ENCODE results near the gene ILF2.

ILF2 gene

DNA sequence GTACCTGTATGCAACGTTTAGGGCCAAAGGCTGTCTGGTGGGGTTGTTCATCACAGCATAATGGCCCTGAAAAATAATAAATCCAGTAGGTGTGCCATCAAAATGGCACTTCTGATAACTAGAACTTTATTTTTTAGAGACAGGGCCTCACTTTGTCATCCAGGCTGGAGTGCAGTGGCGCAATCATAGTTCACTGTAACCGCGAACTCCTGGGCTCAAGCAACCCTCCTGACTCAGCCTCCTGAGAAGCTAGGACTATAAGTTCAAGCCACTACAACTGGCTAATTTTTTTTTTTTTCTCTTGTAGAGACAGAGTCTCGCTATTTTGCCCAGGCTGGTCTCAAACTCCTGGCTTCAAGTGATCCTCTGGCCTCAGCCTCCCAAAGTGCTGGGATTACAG, 7.6 kb downstream of the ILF2 start:
- no peak overlapping the region for H3K9ac ChIP-seq (ENCODE audit: low read depth in 1 of 2, low read length in 2 of 2)
- no peak overlapping the region for H3K4me3 ChIP-seq (ENCODE audit: low read length in 2 of 2)
- no peak overlapping the region for H3K27ac ChIP-seq (ENCODE audit: low read depth in 2 of 2, low read length in 2 of 2)
- no peaks in the 10 kb centered on the region for H3K27me3 ChIP-seq (ENCODE audit: control insufficient read depth in 2 of 2, insufficient read depth in 2 of 2, low read length in 2 of 2)
- H3K4me1 ChIP-seq (ENCODE audit: control insufficient read depth in 2 of 2, insufficient read depth in 2 of 2, low read length in 2 of 2), result peaks cover 7 to 11% of the 10 kb centered on the region in 2 donors
- peaks cover 70% of the 10 kb centered on the region in 2 donors for H3K36me3 ChIP-seq (ENCODE audit: control insufficient read depth in 2 of 2, insufficient read depth in 2 of 2, low read length in 2 of 2)
- no peaks in the 10 kb centered on the region for H3K9me3 ChIP-seq (ENCODE audit: control insufficient read depth in 2 of 2, low read length in 2 of 2)

DNA sequence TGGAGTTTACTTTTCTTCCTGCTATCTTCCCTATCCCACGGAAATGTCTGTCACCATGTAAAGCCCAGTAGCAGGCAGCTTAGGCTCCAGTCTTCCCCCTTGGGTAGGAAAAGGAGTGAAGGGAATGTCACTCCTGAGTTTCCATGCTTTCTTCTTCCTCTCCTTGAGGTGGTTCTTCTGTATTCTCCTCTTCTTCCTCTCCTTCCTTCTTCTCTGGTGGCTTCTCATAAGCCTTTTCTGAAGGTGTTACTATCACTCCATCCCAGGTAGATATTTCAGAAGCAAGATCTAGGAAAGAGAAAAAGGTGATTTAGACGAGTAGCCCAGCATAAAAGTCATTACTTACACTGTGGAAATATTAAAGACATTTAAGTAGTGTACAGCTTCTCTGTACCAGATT, 8.5 kb downstream of the ILF2 start:
- no peak overlapping the region for H3K27ac ChIP-seq (ENCODE audit: low read depth in 2 of 2, low read length in 2 of 2)
- H3K36me3 ChIP-seq (ENCODE audit: control insufficient read depth in 2 of 2, insufficient read depth in 2 of 2, low read length in 2 of 2), result peaks cover 61 to 63% of the 10 kb centered on the region in 2 donors
- H3K9me3 ChIP-seq (ENCODE audit: control insufficient read depth in 2 of 2, low read length in 2 of 2), result no peaks in the 10 kb centered on the region
- no peak overlapping the region for H3K4me3 ChIP-seq (ENCODE audit: low read length in 2 of 2)
- peaks cover 8 to 11% of the 10 kb centered on the region in 2 donors for H3K4me1 ChIP-seq (ENCODE audit: control insufficient read depth in 2 of 2, insufficient read depth in 2 of 2, low read length in 2 of 2)
- H3K27me3 ChIP-seq (ENCODE audit: control insufficient read depth in 2 of 2, insufficient read depth in 2 of 2, low read length in 2 of 2), result no peaks in the 10 kb centered on the region
- no peak overlapping the region for H3K9ac ChIP-seq (ENCODE audit: low read depth in 1 of 2, low read length in 2 of 2)

- peaks cover 8 to 11% of the 10 kb centered on the region in 2 donors for H3K4me1 ChIP-seq (ENCODE audit: control insufficient read depth in 2 of 2, insufficient read depth in 2 of 2, low read length in 2 of 2)
- H3K36me3 ChIP-seq (ENCODE audit: control insufficient read depth in 2 of 2, insufficient read depth in 2 of 2, low read length in 2 of 2), result peaks cover 51 to 52% of the 10 kb centered on the region in 2 donors
- H3K9me3 ChIP-seq (ENCODE audit: control insufficient read depth in 2 of 2, low read length in 2 of 2), result no peaks in the 10 kb centered on the region
- no peak overlapping the region for H3K27ac ChIP-seq (ENCODE audit: low read depth in 2 of 2, low read length in 2 of 2)
- H3K4me3 ChIP-seq (ENCODE audit: low read length in 2 of 2), result no peak overlapping the region
- no peak overlapping the region for H3K9ac ChIP-seq (ENCODE audit: low read depth in 1 of 2, low read length in 2 of 2)
- H3K27me3 ChIP-seq (ENCODE audit: control insufficient read depth in 2 of 2, insufficient read depth in 2 of 2, low read length in 2 of 2), result no peaks in the 10 kb centered on the region
Observed at GRCh38 chr1:153661111-153661708, 9.6 kb downstream of the ILF2 start.

- Histone ChIP-seq H3K4me3 (ENCODE audit: low read length in 2 of 2) (peak overlapping the region; percentile 92 to 94), H3K27me3 (ENCODE audit: control insufficient read depth in 2 of 2, insufficient read depth in 2 of 2, low read length in 2 of 2) (no peaks in the 10 kb centered on the region), H3K9me3 (ENCODE audit: control insufficient read depth in 2 of 2, low read length in 2 of 2) (no peaks in the 10 kb centered on the region), H3K27ac (ENCODE audit: low read depth in 2 of 2, low read length in 2 of 2) (no peak overlapping the region), H3K36me3 (ENCODE audit: control insufficient read depth in 2 of 2, insufficient read depth in 2 of 2, low read length in 2 of 2) (peaks cover 36 to 37% of the 10 kb centered on the region in 2 donors), H3K4me1 (ENCODE audit: control insufficient read depth in 2 of 2, insufficient read depth in 2 of 2, low read length in 2 of 2) (peaks cover 8 to 11% of the 10 kb centered on the region in 2 donors), H3K9ac (ENCODE audit: low read depth in 1 of 2, low read length in 2 of 2) (peak overlapping the region in 1 of 2 donors; percentile 89)
Observed at GRCh38 chr1:153659656-153660055, 11.1 kb downstream of the ILF2 start.

DNA sequence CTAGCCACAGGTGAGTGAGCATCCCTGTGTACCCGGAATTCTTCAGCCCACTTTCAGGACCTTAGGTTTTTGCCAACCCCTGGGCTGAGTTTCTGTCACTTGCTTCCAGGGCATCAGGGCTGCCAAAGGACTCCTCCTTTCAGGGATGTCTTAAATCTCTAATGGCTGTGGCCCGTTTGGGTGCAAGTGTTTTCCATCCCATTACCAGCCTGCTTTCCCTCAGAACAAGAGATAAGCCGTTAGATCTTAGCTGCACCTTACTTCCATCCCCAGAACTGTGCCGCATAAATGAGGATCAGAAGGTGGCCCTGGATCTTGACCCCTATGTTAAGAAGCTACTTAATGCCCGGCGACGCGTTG, 11.6 kb downstream of the ILF2 start:
- H3K4me1 ChIP-seq (ENCODE audit: control insufficient read depth in 2 of 2, insufficient read depth in 2 of 2, low read length in 2 of 2), result peaks cover 8 to 11% of the 10 kb centered on the region in 2 donors
- H3K27me3 ChIP-seq (ENCODE audit: control insufficient read depth in 2 of 2, insufficient read depth in 2 of 2, low read length in 2 of 2), result no peaks in the 10 kb centered on the region
- no peaks in the 10 kb centered on the region for H3K9me3 ChIP-seq (ENCODE audit: control insufficient read depth in 2 of 2, low read length in 2 of 2)
- peak overlapping the region; percentile 89 to 93 for H3K9ac ChIP-seq (ENCODE audit: low read depth in 1 of 2, low read length in 2 of 2)
- peak overlapping the region; percentile 92 to 94 for H3K4me3 ChIP-seq (ENCODE audit: low read length in 2 of 2)
- peaks cover 30 to 33% of the 10 kb centered on the region in 2 donors for H3K36me3 ChIP-seq (ENCODE audit: control insufficient read depth in 2 of 2, insufficient read depth in 2 of 2, low read length in 2 of 2)
- peak overlapping the region; percentile 88 to 92 for H3K27ac ChIP-seq (ENCODE audit: low read depth in 2 of 2, low read length in 2 of 2)

GRCh38 chr1:153658400-153659174, 12.2 kb downstream of the ILF2 start, which contains the start of gene SNAPIN:
SNAPIN (plus strand) TSS chr1:153658703; CDS start chr1:153658744, 41 bp downstream.
- Histone ChIP-seq H3K9ac (ENCODE audit: low read depth in 1 of 2, low read length in 2 of 2) (peak within 1 kb of the TSS; percentile 89 to 93), H3K4me1 (ENCODE audit: control insufficient read depth in 2 of 2, insufficient read depth in 2 of 2, low read length in 2 of 2) (peaks cover 8 to 11% of the 10 kb centered on the region in 2 donors), H3K9me3 (ENCODE audit: control insufficient read depth in 2 of 2, low read length in 2 of 2) (no peaks in the 10 kb centered on the region), H3K27ac (ENCODE audit: low read depth in 2 of 2, low read length in 2 of 2) (peak within 1 kb of the TSS; percentile 88 to 92), H3K36me3 (ENCODE audit: control insufficient read depth in 2 of 2, insufficient read depth in 2 of 2, low read length in 2 of 2) (peaks cover 27% of the 10 kb centered on the region in 2 donors), H3K27me3 (ENCODE audit: control insufficient read depth in 2 of 2, insufficient read depth in 2 of 2, low read length in 2 of 2) (no peaks in the 10 kb centered on the region), H3K4me3 (ENCODE audit: low read length in 2 of 2) (peak within 1 kb of the TSS; percentile 92 to 94)

GRCh38 chr1:153655333-153655732, 15.5 kb downstream of the ILF2 start:
- Histone ChIP-seq H3K9ac (ENCODE audit: low read depth in 1 of 2, low read length in 2 of 2) (no peak overlapping the region), H3K4me3 (ENCODE audit: low read length in 2 of 2) (no peak overlapping the region), H3K4me1 (ENCODE audit: control insufficient read depth in 2 of 2, insufficient read depth in 2 of 2, low read length in 2 of 2) (peaks cover 14 to 18% of the 10 kb centered on the region in 2 donors), H3K36me3 (ENCODE audit: control insufficient read depth in 2 of 2, insufficient read depth in 2 of 2, low read length in 2 of 2) (no peaks in the 10 kb centered on the region), H3K27me3 (ENCODE audit: control insufficient read depth in 2 of 2, insufficient read depth in 2 of 2, low read length in 2 of 2) (no peaks in the 10 kb centered on the region), H3K9me3 (ENCODE audit: control insufficient read depth in 2 of 2, low read length in 2 of 2) (no peaks in the 10 kb centered on the region), H3K27ac (ENCODE audit: low read depth in 2 of 2, low read length in 2 of 2) (no peak overlapping the region)

DNA sequence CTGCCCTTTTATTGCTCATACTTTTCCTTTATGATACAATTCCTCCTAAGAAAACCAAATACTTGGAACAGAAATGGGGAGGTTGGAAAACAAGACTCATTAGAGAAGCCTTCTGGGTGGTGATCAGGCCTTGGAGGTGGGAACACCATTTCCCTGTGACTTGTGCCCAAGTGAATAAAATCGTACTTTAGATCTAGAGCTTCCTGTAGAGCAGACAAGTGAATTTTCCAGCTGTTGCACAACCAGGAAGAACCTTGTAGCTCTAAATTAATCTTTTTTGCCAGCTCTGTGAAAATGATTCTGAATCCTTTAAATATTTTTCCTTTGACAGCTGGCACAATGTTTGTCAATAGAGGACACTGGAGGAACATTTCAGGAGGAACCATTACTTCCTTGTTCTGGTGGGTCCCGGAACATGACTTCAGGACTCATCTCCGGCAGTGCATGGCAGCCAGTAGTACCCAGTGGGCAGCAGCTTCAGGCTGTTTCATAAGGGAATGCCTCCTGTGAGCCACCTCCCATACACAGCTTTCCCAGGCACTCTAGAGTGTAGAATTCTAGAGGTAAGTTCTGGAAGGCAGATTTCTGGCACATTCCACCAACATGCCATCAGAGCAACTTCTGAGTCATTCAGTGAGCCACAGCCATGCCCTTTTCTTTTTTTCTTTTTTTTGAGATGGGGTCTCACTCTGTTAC, 17.8 kb downstream of the ILF2 start:
- peaks cover 6 to 11% of the 10 kb centered on the region in 2 donors for H3K4me1 ChIP-seq (ENCODE audit: control insufficient read depth in 2 of 2, insufficient read depth in 2 of 2, low read length in 2 of 2)
- no peaks in the 10 kb centered on the region for H3K9me3 ChIP-seq (ENCODE audit: control insufficient read depth in 2 of 2, low read length in 2 of 2)
- peak overlapping the region in 1 of 2 donors; percentile 24 for H3K4me3 ChIP-seq (ENCODE audit: low read length in 2 of 2)
- no peaks in the 10 kb centered on the region for H3K36me3 ChIP-seq (ENCODE audit: control insufficient read depth in 2 of 2, insufficient read depth in 2 of 2, low read length in 2 of 2)
- H3K27ac ChIP-seq (ENCODE audit: low read depth in 2 of 2, low read length in 2 of 2), result peak overlapping the region; percentile 25 to 60
- H3K9ac ChIP-seq (ENCODE audit: low read depth in 1 of 2, low read length in 2 of 2), result no peak overlapping the region
- no peaks in the 10 kb centered on the region for H3K27me3 ChIP-seq (ENCODE audit: control insufficient read depth in 2 of 2, insufficient read depth in 2 of 2, low read length in 2 of 2)

GRCh38 chr1:153651771-153652170, 19.0 kb downstream of the ILF2 start:
- peaks cover 6 to 11% of the 10 kb centered on the region in 2 donors for H3K4me1 ChIP-seq (ENCODE audit: control insufficient read depth in 2 of 2, insufficient read depth in 2 of 2, low read length in 2 of 2)

GRCh38 chr1:153649863-153650235, 20.9 kb downstream of the ILF2 start:
- H3K9ac ChIP-seq (ENCODE audit: low read depth in 1 of 2, low read length in 2 of 2), result no peak overlapping the region
- H3K4me3 ChIP-seq (ENCODE audit: low read length in 2 of 2), result no peak overlapping the region
- H3K9me3 ChIP-seq (ENCODE audit: control insufficient read depth in 2 of 2, low read length in 2 of 2), result no peaks in the 10 kb centered on the region
- peaks cover 14 to 18% of the 10 kb centered on the region in 2 donors for H3K36me3 ChIP-seq (ENCODE audit: control insufficient read depth in 2 of 2, insufficient read depth in 2 of 2, low read length in 2 of 2)
- no peak overlapping the region for H3K27ac ChIP-seq (ENCODE audit: low read depth in 2 of 2, low read length in 2 of 2)
- H3K27me3 ChIP-seq (ENCODE audit: control insufficient read depth in 2 of 2, insufficient read depth in 2 of 2, low read length in 2 of 2), result no peaks in the 10 kb centered on the region
- H3K4me1 ChIP-seq (ENCODE audit: control insufficient read depth in 2 of 2, insufficient read depth in 2 of 2, low read length in 2 of 2), result peaks cover 6 to 11% of the 10 kb centered on the region in 2 donors

More at GRCh38 chr1:153651771-153652170, 19.0 kb downstream of the ILF2 start:
- Histone ChIP-seq H3K4me3 (ENCODE audit: low read length in 2 of 2) (no peak overlapping the region), H3K36me3 (ENCODE audit: control insufficient read depth in 2 of 2, insufficient read depth in 2 of 2, low read length in 2 of 2) (peaks cover 0 to 2% of the 10 kb centered on the region in 2 donors), H3K9ac (ENCODE audit: low read depth in 1 of 2, low read length in 2 of 2) (no peak overlapping the region), H3K9me3 (ENCODE audit: control insufficient read depth in 2 of 2, low read length in 2 of 2) (no peaks in the 10 kb centered on the region), H3K27me3 (ENCODE audit: control insufficient read depth in 2 of 2, insufficient read depth in 2 of 2, low read length in 2 of 2) (no peaks in the 10 kb centered on the region), H3K27ac (ENCODE audit: low read depth in 2 of 2, low read length in 2 of 2) (no peak overlapping the region)
